IMR-90 (cell line): ENCODE results near the gene ALKBH2. TPM values are rescaled to one million over a fixed set of nuclear protein-coding genes. Genes with fewer than 3 reads are reported as not detected.

Source experiments
- ATAC-seq: fragments of 200-7000 bp; cut with Tn5 transposase; 2 replicates; pipeline ENCODE4 v1.9.1; 2020; ENCODE audit warnings: low read depth, mild to moderate bottlenecking, moderate library complexity
- BruUV-seq: library from RNA; stranded (reverse); fragments of 400-500 nt; replicated peaks from 2 replicates; lab custom pipeline; 2021; lab: Mats Ljungman, UMichigan
- CTCF ChIA-PET: fragments of 300-600 bp; formaldehyde crosslinking; extraction: SDS; loops from one replicate; lab custom pipeline; 2021; ENCODE audit warnings: antibody characterized with exemption; lab: Yijun Ruan, JAX
- POLR2A ChIA-PET: fragments of 300-600 bp; sonication (Branson Sonifier 250); formaldehyde crosslinking; loops from one replicate; lab custom pipeline; 2022; ENCODE audit warnings: antibody characterized with exemption; ENCODE audit not compliant: unreplicated experiment; lab: Charles Lee
- DNase-seq: peaks from one replicate; pipeline ENCODE4 v3.0.0; 2013
- H2AFZ ChIP-seq: replicated peaks from 2 replicates; pipeline ENCODE3; 2013; ENCODE audit warnings: low read length, mild to moderate bottlenecking; ENCODE audit not compliant: poor library complexity
- H2AK5ac ChIP-seq: 2 replicates; pipeline ENCODE4 v1.6.1; 2013; ENCODE audit warnings: low read depth, low read length, inconsistent platforms
- H2AK9ac ChIP-seq: replicated peaks from 2 replicates; pipeline ENCODE3; 2013; ENCODE audit warnings: mild to moderate bottlenecking, low read depth, low read length, moderate library complexity; ENCODE audit not compliant: poor library complexity
- H2BK120ac ChIP-seq: 2 replicates; pipeline ENCODE4 v1.6.1; 2013; ENCODE audit warnings: low read depth, low read length, inconsistent platforms
- H2BK15ac ChIP-seq: 3 replicates; pipeline ENCODE4 v1.6.1; 2013; ENCODE audit warnings: low read depth, low read length, inconsistent platforms
- H2BK20ac ChIP-seq: 2 replicates; pipeline ENCODE4 v1.6.1; 2013; ENCODE audit warnings: low read depth, mild to moderate bottlenecking, inconsistent platforms, low read length, moderate library complexity
- H2BK5ac ChIP-seq: 2 replicates; pipeline ENCODE4 v1.6.1; 2013; ENCODE audit warnings: mild to moderate bottlenecking, low read depth, low read length, inconsistent platforms; ENCODE audit not compliant: poor library complexity, severe bottlenecking
- H3K14ac ChIP-seq: replicated peaks from 2 replicates; pipeline ENCODE4 v1.6.1; 2013; ENCODE audit warnings: low read depth, low read length, inconsistent platforms
- H3K18ac ChIP-seq: 2 replicates; pipeline ENCODE4 v1.6.1; 2013; ENCODE audit warnings: low read depth, low read length, control low read depth
- H3K23ac ChIP-seq: 2 replicates; pipeline ENCODE4 v1.6.1; 2013; ENCODE audit warnings: low read depth, low read length, inconsistent platforms
- H3K27ac ChIP-seq: 2 replicates; pipeline ENCODE4 v1.5.1; 2013; ENCODE audit warnings: mild to moderate bottlenecking, control low read depth, low read length; ENCODE audit not compliant: insufficient read depth
- H3K27me3 ChIP-seq: 2 replicates; pipeline ENCODE4 v1.6.1; 2013; ENCODE audit warnings: low read length; ENCODE audit not compliant: control insufficient read depth, insufficient read depth
- H3K36me3 ChIP-seq: 2 replicates; pipeline ENCODE4 v1.6.1; 2013; ENCODE audit warnings: low read length, mixed read lengths; ENCODE audit not compliant: control insufficient read depth, insufficient read depth
- H3K4ac ChIP-seq: 2 replicates; pipeline ENCODE4 v1.6.1; 2013; ENCODE audit warnings: low read depth, low read length, inconsistent platforms
- H3K4me1 ChIP-seq: 2 replicates; pipeline ENCODE4 v1.6.1; 2013; ENCODE audit warnings: low read length, mixed read lengths; ENCODE audit not compliant: control insufficient read depth, insufficient read depth
- H3K4me2 ChIP-seq: 2 replicates; pipeline ENCODE4 v1.6.1; 2013; ENCODE audit warnings: low read depth, mild to moderate bottlenecking, control low read depth, low read length, moderate library complexity
- H3K4me3 ChIP-seq: 2 replicates; pipeline ENCODE4 v1.5.1; 2013; ENCODE audit warnings: low read depth, mild to moderate bottlenecking, control low read depth, low read length, moderate library complexity; ENCODE audit not compliant: insufficient read depth
- H3K56ac ChIP-seq: 2 replicates; pipeline ENCODE4 v1.6.1; 2013; ENCODE audit warnings: low read length, inconsistent platforms; ENCODE audit not compliant: insufficient read depth; ENCODE audit errors: extremely low read depth
- H3K79me1 ChIP-seq, 2 experiments: 2 replicates each; pipeline ENCODE4 v1.6.1; 2013; ENCODE audit warnings: low read length in 2 of 2, inconsistent platforms in 1 of 2, low read depth in 1 of 2
- H3K9ac ChIP-seq: 2 replicates; pipeline ENCODE4 v1.6.1; 2013; ENCODE audit warnings: low read depth, low read length, control low read depth
- H3K9me1 ChIP-seq: 2 replicates; pipeline ENCODE4 v1.6.1; 2013; ENCODE audit warnings: low read length, inconsistent platforms; ENCODE audit not compliant: insufficient read depth
- H3K9me3 ChIP-seq: 2 replicates; pipeline ENCODE4 v1.6.1; 2013; ENCODE audit warnings: low read length; ENCODE audit not compliant: control insufficient read depth, insufficient read depth
- H4K20me1 ChIP-seq: 2 replicates; pipeline ENCODE4 v1.6.1; 2013; ENCODE audit warnings: low read length, inconsistent platforms; ENCODE audit not compliant: insufficient read depth
- H4K5ac ChIP-seq: 2 replicates; pipeline ENCODE4 v1.6.1; 2013; ENCODE audit warnings: mild to moderate bottlenecking, low read depth, low read length, control low read depth
- H4K8ac ChIP-seq, 2 experiments: 2 replicates each; pipeline ENCODE4 v1.6.1; 2013; ENCODE audit warnings: low read depth in 2 of 2, low read length in 2 of 2, control low read depth in 1 of 2, inconsistent platforms in 1 of 2
- H4K91ac ChIP-seq: 2 replicates; pipeline ENCODE4 v1.6.1; 2013; ENCODE audit warnings: low read depth, low read length, inconsistent platforms; ENCODE audit not compliant: insufficient read depth
- CTCF ChIP-seq: conservative IDR thresholded peaks from 2 replicates; pipeline ENCODE4 v1.5.1; 2012; ENCODE audit warnings: mild to moderate bottlenecking, low read depth, low read length, improper control_type of control experiment
- POLR2A ChIP-seq: IDR thresholded peaks from 2 replicates; pipeline ENCODE4 v1.6.1; 2012; ENCODE audit warnings: mild to moderate bottlenecking, low read depth, low read length
- WGBS, 2 experiments: methylation state at CpG; one replicate each; pipeline versions ENCODE4 v1.1.5 to v1.1.7; 2013; ENCODE audit warnings: missing lambda C conversion rate in 2 of 2; ENCODE audit not compliant: insufficient read length in 1 of 2; ENCODE audit errors: extremely low coverage in 2 of 2; 5-methylcytosine and 5-hydroxymethylcytosine counted together
- dilution Hi-C: fragments of 300-500 bp; cut with HindIII; formaldehyde crosslinking; loops from one replicate; pipeline ENCODE4 v1.14.3; 2018; ENCODE audit warnings: low sequenced_read_pairs; ENCODE audit not compliant: unreplicated experiment
- in situ Hi-C: fragments of 300-500 bp; cut with MboI; formaldehyde crosslinking; loops from 3 replicates; pipeline ENCODE4 v1.14.3; 2019; ENCODE audit warnings: low sequenced_read_pairs, inconsistent platforms, mixed read lengths
- intact Hi-C: fragments of 100-400 bp; cut with micrococcal nuclease; formaldehyde crosslinking; loops from 2 replicates; pipeline ENCODE4 v1.10.0; 2022
- polyA plus RNA-seq, 3 experiments: library from polyadenylated mRNA; depleted of rRNA; stranded (reverse); fragments of >200 nt; gene quantifications; 2 replicates each; pipeline ENCODE4 v1.2.3, GENCODE V29; 2012; ENCODE audit warnings: low replicate concordance in 1 of 3
- total RNA-seq: library from RNA; depleted of rRNA; stranded (reverse); fragments of >200 nt; gene quantifications from 2 replicates; pipeline ENCODE4 v1.2.3, GENCODE V29; 2012

The ALKBH2 gene
- total and polyA plus RNA-seq, 2 of the 4 experiments (the other 2 are of a cell fraction), result 14.9 to 17.8 TPM

- H3K56ac ChIP-seq, result no peak overlapping the region
- no TSS peak for BruUV-seq
- in situ Hi-C loops, result loop anchor here (25.0 kb wide), 1 partner anchor 452 kb away; the partner anchor contains the start of gene SELPLG
- H4K91ac ChIP-seq, result no peak overlapping the region
- intact Hi-C loops, result no loop called here
- 89% methylated on average over 1 of the region's 6 CpGs; no CpG with 5 or more reads in 1 of the 2 experiments for WGBS, 2 experiments
- H3K27ac ChIP-seq, result peak overlapping the region; percentile 29; the same call in 1 of the 2 replicates
- H3K18ac ChIP-seq, result no peak overlapping the region
- H2AK5ac ChIP-seq, result no peak overlapping the region
- H2AFZ ChIP-seq, result peak overlapping the region; percentile 61
- no peak overlapping the region for H3K9ac ChIP-seq
- TF ChIP-seq POLR2A (no peak), CTCF (no peak)
- H3K23ac ChIP-seq, result no peak overlapping the region
- ATAC-seq (peak; percentile 33), DNase-seq (peak; percentile 62)
- H3K27me3 ChIP-seq, result no peaks in the 10 kb centered on the region
- no peak overlapping the region for H2BK15ac ChIP-seq
- no peak overlapping the region for H3K4me2 ChIP-seq
- ChIA-PET POLR2A (interaction anchor here (0.6 kb wide), 1 partner anchor 491 kb away, joined by 7 read pairs; the partner anchor contains the start of gene TMEM119), CTCF (interaction anchor here (1.0 kb wide), 1 partner anchor 454 kb away, joined by 3 read pairs; no protein-coding TSS in a partner anchor)
- H3K4ac ChIP-seq, result no peak overlapping the region
- no peak overlapping the region for H2AK9ac ChIP-seq
- H4K5ac ChIP-seq, result no peak overlapping the region
- peaks cover 10 to 19% of the 10 kb centered on the region in 2 experiments for H3K79me1 ChIP-seq
- H3K4me3 ChIP-seq, result no peak overlapping the region
- H3K9me3 ChIP-seq, result no peaks in the 10 kb centered on the region
- no peaks in the 10 kb centered on the region for H4K20me1 ChIP-seq
- dilution Hi-C loops, result no loop called here
- no peak overlapping the region for H2BK120ac ChIP-seq
- no peak overlapping the region for H3K14ac ChIP-seq
- 0 out of 2 replicates have a peak, but pooled peaks cover 5% of the 10 kb centered on the region for H3K9me1 ChIP-seq
- H2BK5ac ChIP-seq, result no peak overlapping the region
- peaks cover 7% of the 10 kb centered on the region for H3K4me1 ChIP-seq
- no peak overlapping the region for H2BK20ac ChIP-seq
- H3K36me3 ChIP-seq, result peaks cover 21% of the 10 kb centered on the region
- H4K8ac ChIP-seq, result no peak overlapping the region; a peak in 1 of 4 replicates
Measured at GRCh38 chr12:109088818-109089217, 4.5 kb downstream of the ALKBH2 start.
